Spleen (tissue), 11 donors: ENCODE data around the gene PAQR4. TPM values are rescaled to one million over a fixed set of nuclear protein-coding genes. Genes with fewer than 3 reads are reported as not detected.
"Not testable (repeated sequence)": the region's sequence is repeated elsewhere in the genome, so short reads cannot be mapped to it uniquely, and the experiment has no call there.

ENCODE experiments used
- DNase-seq: peaks from one replicate; pipeline ENCODE4 v3.0.0-alpha.2; 2020
- H3K27ac ChIP-seq, 8 donors: fragments of 200-600 bp; sonication (generic) in 7 of 8; 1 replicate in 4 of 8; 2 replicates in 4 of 8; pipeline versions ENCODE4 v1.5.0 to v1.8.0; 2016 to 2021; ENCODE audit warnings: inconsistent platforms in 4 of 8, mild to moderate bottlenecking in 4 of 8, moderate library complexity in 1 of 8
- H3K27me3 ChIP-seq, 7 donors: fragments of 200-600 bp; sonication (generic) in 6 of 7; replicated peaks in 1 of 7; 1 replicate in 4 of 7; 2 replicates in 3 of 7; pipeline versions ENCODE4 v1.5.0 to v1.8.0; 2016 to 2021; ENCODE audit warnings: inconsistent platforms in 3 of 7, mild to moderate bottlenecking in 1 of 7
- H3K36me3 ChIP-seq, 6 donors: fragments of 200-600 bp; sonication (generic) in 5 of 6; 1 replicate in 4 of 6; 2 replicates in 2 of 6; pipeline versions ENCODE4 v1.5.0 to v1.8.0; 2016 to 2021; ENCODE audit warnings: inconsistent platforms in 2 of 6
- H3K4me1 ChIP-seq, 6 donors: fragments of 200-600 bp; sonication (generic) in 5 of 6; 1 replicate in 3 of 6; 2 replicates in 3 of 6; pipeline versions ENCODE4 v1.5.0 to v1.8.0; 2016 to 2021; ENCODE audit warnings: inconsistent platforms in 3 of 6
- H3K4me3 ChIP-seq, 8 donors: fragments of 200-600 bp; sonication (generic) in 7 of 8; 1 replicate in 4 of 8; 2 replicates in 4 of 8; pipeline versions ENCODE4 v1.5.0 to v1.8.0; 2016 to 2021; ENCODE audit warnings: inconsistent platforms in 4 of 8, mild to moderate bottlenecking in 4 of 8, moderate library complexity in 2 of 8
- H3K9me3 ChIP-seq, 8 donors: fragments of 200-600 bp; sonication (generic) in 7 of 8; 1 replicate in 4 of 8; 2 replicates in 4 of 8; pipeline versions ENCODE4 v1.5.0 to v1.8.0; 2016 to 2021; ENCODE audit warnings: inconsistent platforms in 4 of 8
- CTCF ChIP-seq, 11 experiments: fragments of 200-600 bp in 7 of 11; fragments of 450-650 bp in 4 of 11; sonication (generic) in 4 of 11; IDR thresholded peaks in 8 of 11; conservative IDR thresholded peaks in 3 of 11; 1 replicate in 7 of 11; 2 replicates in 4 of 11; pipeline versions ENCODE4 v1.4.0 to v1.8.0; 2016 to 2021; ENCODE audit warnings: antibody characterized with exemption in 11 of 11, inconsistent platforms in 4 of 11, mild to moderate bottlenecking in 1 of 11
- POLR2A ChIP-seq, 3 donors: fragments of 450-650 bp; IDR thresholded peaks; one replicate each; pipeline ENCODE4 v1.5.1; 2017; ENCODE audit warnings: antibody characterized with exemption in 3 of 3, mild to moderate bottlenecking in 1 of 3
- POLR2AphosphoS5 ChIP-seq, 3 donors: sonication (generic); formaldehyde crosslinking; IDR thresholded peaks; one replicate each; pipeline ENCODE4 v1.5.1; 2017; ENCODE audit warnings: antibody characterized with exemption in 3 of 3
- WGBS, 5 donors: extraction: QIAGEN DNeasy Blood & Tissue Kit in 3 of 5; methylation state at CpG; one replicate each; pipeline versions ENCODE4 v1.1.5 to v1.1.7; 2013 to 2018; 5-methylcytosine and 5-hydroxymethylcytosine counted together
- intact Hi-C: fragments of 100-400 bp; cut with DNase I; formaldehyde crosslinking; loops from one replicate; pipeline ENCODE4 v1.15.0; 2023; ENCODE audit warnings: low total_unique reads
- polyA plus RNA-seq, 3 donors: library from polyadenylated mRNA; stranded (reverse); fragments of 200-250 nt; gene quantifications; one replicate each; pipeline ENCODE4 v1.2.1, GENCODE V29; 2013
- total RNA-seq, 7 donors: library from RNA; depleted of rRNA in 3 of 7; stranded (reverse); fragments of >200 nt in 3 of 7; fragmentation: NEBNext Ultra II Directional in 4 of 7; extraction: Animal tissue kit (Norgen Biotek cat#: 25700) in 4 of 7; gene quantifications; one replicate each; pipeline versions ENCODE4 v1.1.0 to v1.2.1, GENCODE V29; 2016 to 2021
- donor health status: healthy with polysubstance abuse.
- donor health status: DM: no; HTN: no; CAD: no; lungs with moderate emphysema.
- donor health status: DM: no; HTN: no; CAD: no.
- donor health status: Bipolar disorder and iron deficiency.
- donor health status: healthy.
- donor health status: DM: no; HTN: no; CAD: no.
- donor health status: DM: yes; HTN: yes; CAD: no.

Gene PAQR4
- total and polyA plus RNA-seq, 10 donors: 2.1 to 9.0 (median 6.3) TPM

DNA sequence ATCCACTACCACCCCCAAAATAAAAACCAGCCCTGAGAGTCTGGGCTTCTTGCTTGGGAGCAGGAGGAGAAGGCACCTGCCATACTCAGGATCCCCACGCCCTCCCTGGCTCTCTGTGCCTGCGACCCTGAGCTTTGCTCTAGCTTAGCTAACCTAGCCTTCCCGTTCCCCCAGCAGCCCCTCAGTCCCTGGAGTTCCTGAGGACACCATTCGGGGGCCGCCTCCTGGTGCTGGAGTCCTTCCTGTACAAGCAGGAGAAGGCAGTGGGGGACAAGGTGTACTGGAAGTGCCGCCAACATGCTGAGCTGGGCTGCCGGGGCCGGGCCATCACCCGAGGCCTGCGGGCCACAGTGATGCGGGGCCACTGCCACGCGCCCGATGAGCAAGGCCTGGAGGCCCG, 38.9 kb upstream of the PAQR4 start:
- TF ChIP-seq CTCF (IDR thresholded peaks at IDR 0.05 in 8 of 11, conservative IDR thresholded peaks at IDR 0.05 in 3 of 11) (no peak), POLR2AphosphoS5 (IDR thresholded peaks at IDR 0.05) (no peak), POLR2A (IDR thresholded peaks at IDR 0.05) (no peak)
- Histone ChIP-seq H3K4me3 (no peak overlapping the region), H3K27me3 (no peaks in the 10 kb centered on the region), H3K4me1 (peaks cover 0 to 13% (median 10%) of the 10 kb centered on the region in 6 donors), H3K36me3 (peaks cover 6 to 64% (median 40%) of the 10 kb centered on the region in 6 donors), H3K9me3 (no peaks in the 10 kb centered on the region), H3K27ac (no peak overlapping the region)
- no peak for DNase-seq
- WGBS, 5 donors: 96 to 98% (median 97%) methylated on average over 13 to 15 of the region's 15 CpGs
- intact Hi-C loops: no loop called here

- 86 to 96% (median 91%) methylated on average over 13 of the region's 13 CpGs for WGBS, 5 donors
- H3K27ac ChIP-seq, intact Hi-C loops, H3K9me3 ChIP-seq, DNase-seq, H3K27me3 ChIP-seq, H3K4me3 ChIP-seq: not testable (repeated sequence)
- H3K36me3 ChIP-seq: peaks cover 6 to 74% (median 47%) of the 10 kb centered on the region in 6 donors
- H3K4me1 ChIP-seq: peaks cover 0 to 13% (median 10%) of the 10 kb centered on the region in 6 donors
These were observed 37.8 kb upstream of the PAQR4 start for GRCh38 chr16:2931231-2931914.

DNA sequence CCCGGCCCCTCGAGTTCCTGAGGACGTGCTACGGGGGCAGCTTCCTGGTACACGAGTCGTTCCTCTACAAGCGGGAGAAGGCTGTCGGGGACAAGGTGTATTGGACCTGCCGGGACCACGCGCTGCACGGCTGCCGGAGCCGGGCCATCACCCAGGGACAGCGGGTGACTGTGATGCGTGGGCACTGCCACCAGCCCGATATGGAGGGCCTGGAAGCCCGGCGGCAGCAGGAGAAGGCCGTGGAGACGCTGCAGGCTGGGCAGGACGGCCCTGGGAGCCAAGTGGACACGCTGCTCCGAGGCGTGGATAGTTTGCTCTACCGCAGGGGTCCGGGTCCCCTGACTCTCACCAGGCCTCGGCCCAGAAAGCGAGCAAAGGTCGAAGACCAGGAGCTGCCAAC, 36.0 kb upstream of the PAQR4 start:
- no peaks in the 10 kb centered on the region for H3K4me1 ChIP-seq
- H3K36me3 ChIP-seq: peaks cover 6 to 92% (median 64%) of the 10 kb centered on the region in 6 donors
- DNase-seq: no peak
- 85 to 96% (median 94%) methylated on average over 10 to 30 of the region's 30 CpGs for WGBS, 5 donors
- TF ChIP-seq POLR2AphosphoS5 (IDR thresholded peaks at IDR 0.05): no peak
- no peak for TF ChIP-seq POLR2A (IDR thresholded peaks at IDR 0.05)
- no peak for TF ChIP-seq CTCF (IDR thresholded peaks at IDR 0.05 in 8 of 11, conservative IDR thresholded peaks at IDR 0.05 in 3 of 11)
- H3K27me3 ChIP-seq: no peaks in the 10 kb centered on the region
- intact Hi-C loops: no loop called here
- H3K4me3 ChIP-seq: no peak overlapping the region
- no peak overlapping the region for H3K27ac ChIP-seq
- no peaks in the 10 kb centered on the region for H3K9me3 ChIP-seq

DNA sequence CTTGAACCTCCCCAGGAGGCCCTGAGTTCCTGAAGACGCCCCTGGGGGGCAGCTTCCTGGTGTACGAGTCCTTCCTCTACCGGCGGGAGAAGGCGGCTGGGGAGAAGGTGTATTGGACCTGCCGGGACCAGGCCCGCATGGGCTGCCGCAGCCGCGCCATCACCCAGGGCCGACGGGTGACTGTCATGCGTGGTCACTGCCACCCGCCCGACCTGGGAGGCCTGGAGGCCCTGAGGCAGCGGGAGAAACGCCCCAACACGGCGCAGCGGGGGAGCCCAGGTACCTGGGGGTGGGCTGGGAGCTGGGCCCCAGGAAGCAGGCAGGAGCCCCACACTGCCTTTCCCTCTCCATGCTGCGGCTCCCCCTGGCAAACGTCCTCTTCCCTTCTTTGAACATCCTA, 35.4 kb upstream of the PAQR4 start:
- intact Hi-C loops: no loop called here
- H3K4me1 ChIP-seq: no peaks in the 10 kb centered on the region
- no peaks in the 10 kb centered on the region for H3K9me3 ChIP-seq
- peaks cover 6 to 97% (median 69%) of the 10 kb centered on the region in 6 donors for H3K36me3 ChIP-seq
- DNase-seq: no peak
- no peak overlapping the region for H3K27ac ChIP-seq
- no peak overlapping the region for H3K4me3 ChIP-seq
- no peaks in the 10 kb centered on the region for H3K27me3 ChIP-seq
- WGBS, 5 donors: 73 to 91% (median 88%) methylated on average over 9 to 22 of the region's 22 CpGs
- TF ChIP-seq POLR2AphosphoS5 (IDR thresholded peaks at IDR 0.05) (peak in 1 of 3 donors; percentile 12), CTCF (IDR thresholded peaks at IDR 0.05 in 8 of 11, conservative IDR thresholded peaks at IDR 0.05 in 3 of 11) (no peak)
